Activated naive CD4-positive, alpha-beta T cell (primary cell): ENCODE measurements around the gene ZNF407.
"Not testable (repeated sequence)": the region's sequence is repeated elsewhere in the genome, so short reads cannot be mapped to it uniquely, and the experiment has no call there.

ENCODE experiments used
- DNase-seq, 4 experiments: peaks; one replicate each; lab custom pipeline; 2025; lab: John Stamatoyannopoulos, UW

The ZNF407 gene, protein sequence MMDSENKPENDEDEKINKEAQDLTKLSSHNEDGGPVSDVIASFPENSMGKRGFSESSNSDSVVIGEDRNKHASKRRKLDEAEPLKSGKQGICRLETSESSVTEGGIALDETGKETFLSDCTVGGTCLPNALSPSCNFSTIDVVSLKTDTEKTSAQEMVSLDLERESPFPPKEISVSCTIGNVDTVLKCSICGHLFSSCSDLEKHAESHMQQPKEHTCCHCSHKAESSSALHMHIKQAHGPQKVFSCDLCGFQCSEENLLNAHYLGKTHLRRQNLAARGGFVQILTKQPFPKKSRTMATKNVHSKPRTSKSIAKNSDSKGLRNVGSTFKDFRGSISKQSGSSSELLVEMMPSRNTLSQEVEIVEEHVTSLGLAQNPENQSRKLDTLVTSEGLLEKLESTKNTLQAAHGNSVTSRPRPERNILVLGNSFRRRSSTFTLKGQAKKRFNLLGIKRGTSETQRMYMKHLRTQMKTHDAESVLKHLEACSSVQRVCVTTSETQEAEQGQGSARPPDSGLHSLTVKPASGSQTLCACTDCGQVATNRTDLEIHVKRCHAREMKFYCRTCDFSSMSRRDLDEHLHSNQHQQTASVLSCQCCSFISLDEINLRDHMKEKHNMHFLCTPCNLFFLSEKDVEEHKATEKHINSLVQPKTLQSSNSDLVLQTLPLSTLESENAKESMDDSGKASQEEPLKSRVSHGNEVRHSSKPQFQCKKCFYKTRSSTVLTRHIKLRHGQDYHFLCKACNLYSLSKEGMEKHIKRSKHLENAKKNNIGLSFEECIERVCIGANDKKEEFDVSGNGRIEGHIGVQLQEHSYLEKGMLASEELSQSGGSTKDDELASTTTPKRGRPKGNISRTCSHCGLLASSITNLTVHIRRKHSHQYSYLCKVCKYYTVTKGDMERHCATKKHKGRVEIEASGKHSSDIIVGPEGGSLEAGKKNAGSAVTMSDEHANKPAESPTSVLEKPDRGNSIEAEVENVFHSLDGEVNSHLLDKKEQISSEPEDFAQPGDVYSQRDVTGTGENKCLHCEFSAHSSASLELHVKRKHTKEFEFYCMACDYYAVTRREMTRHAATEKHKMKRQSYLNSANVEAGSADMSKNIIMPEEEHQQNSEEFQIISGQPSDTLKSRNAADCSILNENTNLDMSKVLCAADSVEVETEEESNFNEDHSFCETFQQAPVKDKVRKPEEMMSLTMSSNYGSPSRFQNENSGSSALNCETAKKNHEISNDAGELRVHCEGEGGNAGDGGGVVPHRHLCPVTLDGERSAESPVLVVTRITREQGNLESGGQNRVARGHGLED (N-terminal part only)

DNA sequence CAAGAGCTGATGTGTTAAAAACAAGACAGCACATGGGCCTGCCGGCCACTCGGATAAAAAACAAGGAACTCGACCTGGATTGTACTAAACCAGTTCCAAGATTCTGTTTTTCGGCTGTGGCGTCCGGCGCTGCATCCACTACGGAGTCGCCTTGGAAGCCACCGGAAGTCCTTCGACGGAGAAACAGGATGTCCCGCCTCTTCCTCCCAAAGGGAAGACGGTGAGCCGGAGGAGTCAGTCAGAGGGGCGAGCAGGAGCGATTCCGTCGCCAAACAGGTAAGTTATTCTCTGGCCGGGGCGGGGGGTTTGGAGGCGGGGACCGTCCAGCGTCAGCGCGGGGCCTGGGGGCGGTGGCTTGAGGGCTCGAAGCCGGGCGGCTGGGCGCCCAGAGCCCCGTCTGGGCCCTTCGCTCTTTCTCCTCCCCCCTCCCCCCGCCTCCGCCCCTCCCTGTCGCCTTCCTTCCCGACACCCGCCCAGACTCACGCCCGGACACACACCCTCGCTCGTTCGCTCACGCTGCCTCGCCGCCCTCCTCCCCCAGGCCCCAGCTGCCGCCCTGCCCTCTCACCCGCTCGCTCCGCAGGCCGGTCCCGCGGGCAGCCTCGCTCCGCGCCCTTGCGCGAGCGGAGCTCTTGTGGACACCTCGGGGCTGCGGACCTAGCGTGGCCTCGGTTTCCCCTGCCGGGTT lies at the start of gene ZNF407:
Gene ZNF407, plus strand, starts transcription at position 209 of the 688 bp plus-strand sequence. CDS start 33,150 bp downstream, outside the sequence.
- DNase-seq, result peak; percentile 61 to 84 (median 76)

DNA sequence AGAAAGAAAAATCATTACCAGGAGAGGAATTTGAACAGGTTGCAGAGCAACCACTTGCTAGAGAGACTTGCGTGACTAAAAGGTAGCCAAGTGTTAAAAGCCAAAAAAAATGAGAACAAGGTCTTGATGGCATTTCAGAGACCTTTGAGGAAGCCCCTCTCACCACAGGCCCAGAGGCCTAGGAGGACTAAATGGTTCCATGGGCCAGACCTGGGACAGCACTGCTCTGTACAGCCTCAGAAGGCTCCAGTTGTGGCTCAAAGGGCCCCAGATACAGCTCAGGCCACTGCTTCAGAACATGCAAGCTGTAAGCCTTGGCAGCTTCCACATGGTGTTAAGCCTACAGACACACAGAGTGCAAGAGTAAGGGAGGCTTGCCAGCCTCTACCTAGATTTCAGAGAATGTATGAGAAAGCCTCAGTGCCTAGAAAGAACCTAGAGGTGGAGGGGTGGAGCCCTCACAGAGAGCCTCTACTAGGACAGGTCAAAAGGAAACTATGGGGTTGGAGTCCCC lies 48.0 kb upstream of the ZNF407 start:
- DNase-seq, result no peak

DNA sequence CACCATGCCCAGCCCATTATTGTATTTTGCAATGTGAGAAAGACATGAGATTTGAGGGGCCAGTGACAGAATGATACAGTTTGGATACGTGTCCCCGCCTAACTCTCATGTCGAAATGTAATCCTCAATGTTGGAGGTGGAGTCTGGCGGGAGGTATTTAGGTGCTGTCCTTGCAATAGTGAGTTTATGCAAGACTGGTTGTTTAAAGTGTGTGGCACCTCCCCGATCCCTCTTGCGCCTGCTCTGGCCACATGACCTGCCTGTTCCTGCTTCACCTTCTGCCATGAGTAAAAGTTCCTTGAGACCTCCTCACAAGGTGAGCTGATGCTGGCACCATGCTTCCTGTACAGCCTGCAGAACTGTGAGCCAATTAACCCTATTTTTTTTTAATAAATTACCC lies 46.8 kb upstream of the ZNF407 start:
- DNase-seq, result no peak

DNA sequence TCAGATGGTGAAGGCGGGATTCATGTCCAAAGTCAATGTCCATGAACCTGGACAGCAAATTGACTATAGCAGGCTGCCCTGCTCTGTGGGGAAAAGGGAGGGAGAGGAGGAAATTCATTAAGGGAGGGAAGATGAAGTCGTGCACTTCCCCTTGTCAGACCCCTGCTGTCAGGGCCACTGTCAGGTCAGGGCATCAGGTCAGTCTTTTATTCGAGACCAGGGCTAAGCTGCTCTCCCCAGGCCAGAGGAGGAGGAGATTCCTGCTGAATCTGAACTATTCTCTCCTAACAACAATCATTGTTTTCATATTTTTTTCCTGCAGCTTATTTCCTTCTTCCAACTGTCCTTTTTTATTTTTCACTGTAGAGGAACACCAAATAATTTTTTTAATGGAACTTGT lies 46.2 kb upstream of the ZNF407 start:
- no peak for DNase-seq

DNA sequence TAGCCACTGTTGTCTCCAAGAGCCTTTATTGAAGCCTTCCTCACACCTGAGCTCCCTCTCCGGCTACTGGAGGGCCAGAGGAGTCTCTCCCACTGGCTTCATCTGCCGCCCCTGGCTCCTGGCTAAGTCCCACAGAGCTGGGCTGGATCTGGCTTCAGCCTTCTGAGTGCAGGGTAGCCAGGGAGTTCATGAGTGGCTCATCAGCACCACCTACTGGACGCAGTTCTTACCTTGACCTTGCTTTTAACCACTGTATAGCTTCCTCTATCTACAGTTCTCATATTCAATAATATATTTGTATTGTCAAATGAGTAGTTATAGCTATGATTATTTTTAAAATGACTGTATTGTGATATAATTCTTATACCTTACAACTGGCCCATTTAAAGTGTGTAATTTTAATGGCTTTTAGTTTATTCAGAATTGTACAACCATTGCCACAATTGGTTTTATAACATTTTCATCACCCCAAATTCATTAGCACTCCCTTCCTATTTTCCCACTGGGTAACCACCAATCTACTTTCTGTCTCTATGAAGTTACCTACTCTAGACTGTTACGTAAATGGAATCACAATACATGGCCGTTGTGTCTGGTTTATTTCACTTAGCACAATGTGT lies 45.6 kb upstream of the ZNF407 start:
- DNase-seq, result peak; percentile 21 to 61 (median 50)

DNA sequence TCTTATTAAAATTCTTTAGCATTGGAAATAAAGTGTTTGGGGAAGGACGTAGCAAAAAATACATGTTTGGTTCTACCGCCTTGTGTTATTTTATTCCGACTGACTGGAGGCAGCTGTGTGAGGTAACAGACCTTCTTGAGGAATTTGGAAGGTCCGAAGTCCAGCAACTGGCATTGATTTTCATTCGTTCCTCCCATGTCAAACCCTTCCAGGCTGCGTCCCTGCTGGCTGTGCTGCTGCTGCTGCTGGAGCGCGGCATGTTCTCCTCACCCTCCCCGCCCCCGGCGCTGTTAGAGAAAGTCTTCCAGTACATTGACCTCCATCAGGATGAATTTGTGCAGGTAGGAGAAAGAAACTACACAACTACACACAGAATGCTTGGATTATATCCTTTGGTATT lies 41.5 kb upstream of the ZNF407 start:
- DNase-seq, result no peak

DNA sequence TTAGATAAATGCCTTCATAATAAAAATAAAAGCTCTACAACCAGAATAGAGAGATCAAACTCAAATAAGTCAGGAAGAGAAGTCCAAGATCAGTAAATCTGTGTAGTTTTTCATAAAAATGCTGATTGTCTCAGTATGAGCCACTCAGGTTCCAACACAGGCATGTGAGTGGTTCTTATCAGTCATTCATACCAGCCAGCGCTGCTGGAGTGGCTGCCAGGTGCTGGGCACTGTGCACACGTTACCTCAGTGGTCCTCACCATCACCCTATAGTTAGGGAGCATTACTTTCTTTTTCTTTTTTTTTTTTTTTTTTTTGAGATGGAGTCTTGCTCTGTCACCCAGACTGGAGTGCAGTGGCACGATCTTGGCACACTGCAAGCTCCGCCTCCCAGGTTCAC lies 39.6 kb upstream of the ZNF407 start:
- DNase-seq, result no peak

DNA sequence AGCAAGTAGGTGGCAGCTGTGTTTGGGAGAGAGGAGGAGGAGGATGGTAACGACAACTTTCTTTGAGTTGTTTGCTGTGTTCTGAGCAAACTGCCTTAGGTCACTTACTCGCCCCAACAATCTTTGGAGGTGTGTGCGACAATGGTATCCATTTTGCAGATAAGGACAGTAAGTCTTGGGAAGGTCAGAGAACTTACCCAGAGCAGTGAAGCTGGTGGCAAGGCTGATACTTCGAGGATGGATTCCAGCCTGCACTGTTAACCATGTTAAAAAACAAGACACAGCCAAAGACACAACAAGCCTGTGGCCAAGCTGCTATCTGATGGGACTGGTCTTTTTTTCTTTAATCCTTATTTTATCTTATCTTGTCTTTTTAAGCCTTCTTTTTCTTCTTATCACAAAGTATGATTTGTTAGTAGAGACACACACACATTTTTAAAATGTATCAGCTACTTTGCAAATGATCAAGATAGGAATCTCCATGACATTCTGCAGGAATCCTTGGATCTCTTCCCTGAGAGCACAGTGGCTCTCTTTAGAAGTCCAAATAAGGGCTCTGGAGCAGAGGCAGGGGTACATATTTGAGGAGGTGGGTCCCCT lies 35.4 kb upstream of the ZNF407 start:
- no peak for DNase-seq

DNA sequence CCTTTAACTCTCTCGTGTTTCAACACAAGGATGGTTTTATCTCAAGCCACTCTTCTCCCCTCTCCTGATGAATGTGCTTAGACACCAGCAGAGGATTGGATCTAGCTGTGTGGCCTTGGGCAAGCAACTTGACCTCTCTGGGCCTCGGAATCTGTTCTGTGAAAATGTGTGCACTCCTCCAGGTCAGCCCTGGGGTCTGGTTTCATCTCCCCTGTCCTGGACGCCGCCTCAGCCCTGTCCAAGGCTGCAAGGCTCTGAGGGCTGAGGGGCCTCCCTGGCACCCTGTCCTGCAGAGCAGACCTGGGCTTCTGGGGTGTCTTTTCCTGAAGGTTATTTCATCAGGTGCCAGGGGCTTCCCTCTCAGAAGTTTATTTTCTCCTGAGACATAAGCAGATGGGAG lies 34.9 kb upstream of the ZNF407 start:
- DNase-seq, result no peak

DNA sequence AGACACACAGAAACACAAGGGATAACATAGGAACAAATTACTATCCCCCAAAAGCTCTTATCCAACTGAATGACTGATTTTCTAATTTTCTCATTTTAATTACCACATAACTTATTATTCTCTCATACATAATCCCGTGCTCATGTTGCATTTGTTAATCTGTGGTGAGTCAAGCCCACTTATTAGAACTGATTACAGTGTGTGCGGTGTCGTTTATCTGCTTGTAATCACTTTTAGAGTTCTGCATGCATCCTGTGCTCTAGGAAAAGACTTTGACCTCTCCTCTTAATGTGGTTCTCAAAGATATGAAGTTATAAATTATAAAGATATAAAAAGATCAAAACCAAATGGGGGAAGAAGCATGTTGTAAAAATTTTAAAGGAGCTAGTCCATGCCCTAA lies 33.7 kb upstream of the ZNF407 start:
- DNase-seq, result no peak

DNA sequence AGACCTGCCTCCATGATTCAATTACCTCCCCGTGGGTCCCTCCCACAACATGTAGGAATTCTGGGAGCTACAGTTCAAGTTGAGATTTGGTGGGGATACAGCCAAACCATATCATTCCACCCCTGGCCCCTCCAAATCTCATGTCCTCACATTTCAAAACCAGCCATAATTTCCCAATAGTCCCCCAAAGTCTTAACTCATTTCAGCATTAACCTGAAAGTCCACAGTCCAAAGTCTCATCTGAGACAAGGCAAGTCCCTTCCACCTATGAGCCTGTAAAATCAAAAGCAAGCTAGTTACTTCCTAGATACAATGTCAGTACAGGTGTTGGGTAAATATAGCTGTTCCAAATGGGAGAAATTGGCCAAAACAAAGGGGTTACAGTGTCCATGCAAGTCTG lies 32.5 kb upstream of the ZNF407 start:
- not testable (repeated sequence) for DNase-seq

DNA sequence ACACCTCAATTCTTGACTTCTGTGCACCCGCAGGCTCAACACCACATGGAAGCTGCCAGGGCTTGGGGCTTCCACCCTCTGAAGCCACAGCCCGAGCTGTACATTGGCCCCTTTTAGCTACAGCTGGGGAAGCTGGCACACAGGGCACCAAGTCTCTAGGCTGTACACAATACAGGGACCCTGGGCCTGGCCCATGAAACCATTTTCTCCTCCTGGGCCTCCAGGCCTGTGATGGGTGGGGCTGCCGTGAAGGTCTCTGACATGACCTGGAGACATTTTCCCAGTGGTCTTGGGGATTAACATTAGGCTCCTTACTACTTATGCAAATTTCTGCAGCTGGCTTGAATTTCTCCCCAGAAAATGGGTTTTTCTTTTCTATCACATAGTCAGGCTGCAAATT lies 31.7 kb upstream of the ZNF407 start:
- DNase-seq, result not testable (repeated sequence)

DNA sequence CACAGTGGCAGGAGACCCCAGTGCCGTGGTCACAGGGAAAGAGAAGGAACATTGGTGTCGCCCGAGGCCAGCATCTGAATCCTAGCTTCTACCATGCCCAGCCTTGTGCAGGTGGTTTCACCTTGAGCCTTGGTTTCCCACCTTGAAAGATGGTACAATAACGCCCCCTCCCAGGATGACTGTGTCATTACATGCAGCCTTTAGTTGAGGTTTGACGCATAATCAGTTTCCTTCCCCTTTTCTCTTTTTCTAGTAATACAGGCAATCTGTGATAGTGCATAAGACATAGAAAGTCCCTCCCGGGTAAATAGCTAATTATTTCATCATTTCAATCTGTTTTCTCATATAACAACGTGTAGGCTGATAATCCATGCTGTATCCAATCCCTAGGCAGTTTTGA lies 29.8 kb upstream of the ZNF407 start:
- DNase-seq, result no peak

DNA sequence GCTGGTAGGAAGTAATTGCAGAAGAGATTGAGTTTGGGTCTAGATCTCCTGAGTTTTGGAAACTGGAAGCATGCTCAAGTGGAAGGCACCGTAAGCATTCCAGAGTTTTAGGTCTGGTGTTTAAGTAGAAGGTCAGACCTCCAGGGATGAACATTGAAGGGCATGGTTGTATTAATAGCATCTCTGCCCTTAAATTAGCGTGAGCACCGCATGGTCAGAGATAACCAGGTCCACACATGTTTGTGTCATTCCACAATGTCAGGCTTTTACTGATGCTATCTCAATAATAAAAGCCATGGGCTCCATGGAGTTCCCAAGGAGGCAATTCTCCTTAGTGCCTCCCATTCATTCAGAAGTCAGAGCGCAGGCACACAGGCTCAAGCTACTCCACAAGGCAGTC lies 28.3 kb upstream of the ZNF407 start:
- no peak for DNase-seq

DNA sequence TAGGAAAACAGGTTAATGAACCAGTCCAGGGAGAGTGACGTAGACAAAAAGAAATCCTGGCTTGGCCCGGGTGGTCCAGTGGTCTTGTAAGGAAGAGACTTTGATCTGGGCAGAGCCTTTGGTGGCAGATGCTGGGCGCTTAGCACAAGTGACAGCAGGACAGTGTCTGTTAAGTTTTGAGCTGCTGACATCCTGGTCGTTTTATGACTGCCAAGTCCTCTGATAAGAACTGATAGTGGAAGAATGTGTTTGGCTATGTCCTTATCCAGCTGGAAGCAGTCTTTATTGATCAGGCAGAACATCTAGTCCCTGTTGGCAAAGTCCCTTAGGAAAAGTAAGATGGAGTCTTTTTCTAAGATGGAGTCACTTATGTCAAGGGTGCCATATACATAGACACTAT lies 27.4 kb upstream of the ZNF407 start:
- DNase-seq, result no peak

DNA sequence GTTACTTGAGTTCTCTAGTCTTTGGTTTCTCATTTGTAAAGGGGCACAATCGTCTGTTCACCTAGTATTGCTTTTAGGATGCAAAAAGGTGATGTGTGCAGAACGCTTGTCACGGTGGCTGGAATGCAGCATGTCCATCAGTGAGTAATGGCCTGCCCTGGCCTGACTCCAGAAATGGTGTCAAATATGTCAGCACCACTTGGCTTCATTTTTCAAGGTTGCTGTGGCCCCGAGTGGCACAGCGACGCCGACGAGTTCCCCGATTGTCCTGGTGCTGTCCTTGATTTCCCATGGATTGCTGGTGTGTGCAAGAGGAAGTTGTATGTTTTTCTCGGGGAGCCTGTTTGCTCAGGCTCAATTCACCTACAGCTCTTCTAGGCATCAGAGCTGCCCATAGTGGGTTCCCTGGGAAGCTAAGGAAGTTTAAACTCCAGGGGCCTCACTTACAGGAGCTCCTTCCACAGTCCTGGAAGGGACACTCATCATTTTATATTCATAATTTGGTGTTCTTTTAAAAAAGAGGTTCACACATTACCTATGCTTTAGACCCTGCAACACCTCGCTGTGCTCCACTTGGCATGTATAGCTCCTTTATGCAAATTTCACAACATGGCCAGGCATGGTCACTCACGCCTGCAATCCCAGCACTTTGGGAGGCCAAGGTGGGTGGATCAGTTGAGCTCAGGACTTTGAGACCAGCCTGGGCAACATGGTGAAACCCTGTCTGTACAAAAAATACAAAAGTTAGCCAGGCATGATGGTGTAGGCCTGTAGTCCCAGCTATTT lies 25.6 kb upstream of the ZNF407 start:
- DNase-seq, result no peak

DNA sequence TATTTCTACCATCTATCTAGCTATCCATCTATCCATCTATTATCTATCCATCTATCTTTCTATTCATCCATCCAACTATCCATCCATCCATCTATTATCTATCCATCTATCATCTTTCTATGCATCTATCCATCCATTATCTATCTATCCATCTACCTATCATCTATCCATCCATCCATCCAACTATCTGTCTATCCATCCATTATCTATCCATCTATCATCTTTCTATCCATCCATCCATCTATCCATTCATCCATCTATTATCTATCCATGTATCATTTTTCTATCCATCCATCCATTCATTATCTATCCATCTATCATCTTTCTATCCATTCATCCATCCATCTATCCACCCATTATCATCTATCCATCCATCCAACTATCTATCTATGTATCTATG lies 24.6 kb upstream of the ZNF407 start:
- DNase-seq, result no peak

DNA sequence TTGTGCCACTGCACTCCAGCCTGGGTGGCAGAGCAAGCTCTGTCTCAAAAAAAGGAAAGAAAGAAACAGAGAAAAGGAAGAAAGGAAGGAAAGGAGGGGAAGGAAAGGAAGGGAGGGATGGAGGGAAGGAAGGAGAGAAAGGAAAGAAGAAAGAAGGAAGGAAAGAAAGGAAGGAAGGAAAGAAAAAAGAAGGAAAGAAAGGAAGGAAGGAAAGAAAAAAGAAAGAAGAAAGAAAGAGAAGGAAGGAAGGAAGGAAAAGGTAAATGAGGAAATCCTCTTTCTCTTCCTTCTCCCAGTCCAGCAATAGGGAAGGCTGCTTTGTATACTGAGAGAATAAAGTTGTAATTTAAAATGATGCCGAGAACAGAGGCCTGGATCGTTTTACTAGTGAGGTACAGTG lies 22.8 kb upstream of the ZNF407 start:
- no peak for DNase-seq

DNA sequence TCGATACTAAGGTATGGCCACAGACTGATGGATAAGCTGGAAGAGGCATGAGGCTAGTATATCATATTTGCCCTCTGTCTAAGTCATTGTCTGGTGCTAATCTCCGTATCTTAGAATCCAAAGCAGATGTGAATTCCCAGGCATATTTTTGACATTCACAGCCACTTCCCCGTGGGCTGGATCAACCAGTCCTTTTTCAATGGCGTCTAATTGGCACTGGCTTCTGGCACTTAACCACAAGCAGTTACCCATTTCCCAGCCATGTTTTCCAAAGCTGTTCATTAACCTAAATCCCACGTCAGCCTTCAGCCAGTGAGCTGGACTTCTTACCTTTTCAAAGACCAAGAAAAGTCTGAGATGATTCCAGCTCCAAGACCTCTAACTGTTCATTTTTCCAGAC lies 20.7 kb upstream of the ZNF407 start:
- DNase-seq, result no peak
